Lung microvascular endothelial cell (primary cell): Measurements from ENCODE around the gene ZNF775. TPM values are rescaled to one million over a fixed set of nuclear protein-coding genes. Genes with fewer than 3 reads are reported as not detected.

Source experiments
- DNase-seq, 2 donors: peaks; one replicate each; pipeline versions ENCODE4 v3.0.0 to v3.0.0-alpha.2; 2010; ENCODE audit warnings: low read depth in 2 of 2
- total RNA-seq: library from RNA; depleted of rRNA; stranded (reverse); fragments of >200 nt; gene quantifications from 2 replicates; pipeline ENCODE4 v1.2.1, GENCODE V29; 2014

Gene ZNF775
- total RNA-seq, 1 donor from 2014 or later, result 5.4 TPM

GRCh38 chr7:150439967-150440366 lies 60.8 kb downstream of the ZNF775 start:
- DNase-seq, result peak in 1 of 2 donors; percentile 43

- DNase-seq, result no peak
Observed at GRCh38 chr7:150441524-150441923, 62.4 kb downstream of the ZNF775 start.

DNA sequence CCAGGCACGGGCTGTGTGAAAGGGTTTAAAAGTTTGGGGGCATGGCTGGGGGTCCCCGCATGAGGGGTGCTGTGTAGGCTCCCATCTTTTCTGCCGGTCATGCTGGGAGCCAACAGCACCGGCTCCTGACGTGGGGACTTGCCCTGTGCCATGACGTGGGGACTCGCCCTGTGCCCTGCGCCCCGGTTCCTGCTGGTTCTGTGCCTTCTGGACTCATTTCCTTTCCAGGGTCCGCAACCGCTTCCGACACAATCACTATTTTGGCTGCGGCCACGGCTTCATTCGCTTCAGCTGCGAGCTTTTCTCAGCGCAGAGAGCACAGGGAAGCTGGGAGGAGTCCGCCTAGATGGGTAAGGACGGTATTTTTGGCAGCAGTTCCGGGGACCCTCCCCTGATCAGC lies 63.7 kb downstream of the ZNF775 start:
- DNase-seq, result no peak

- DNase-seq, result no peak
Observed at GRCh38 chr7:150443793-150444540, 64.8 kb downstream of the ZNF775 start.

DNA sequence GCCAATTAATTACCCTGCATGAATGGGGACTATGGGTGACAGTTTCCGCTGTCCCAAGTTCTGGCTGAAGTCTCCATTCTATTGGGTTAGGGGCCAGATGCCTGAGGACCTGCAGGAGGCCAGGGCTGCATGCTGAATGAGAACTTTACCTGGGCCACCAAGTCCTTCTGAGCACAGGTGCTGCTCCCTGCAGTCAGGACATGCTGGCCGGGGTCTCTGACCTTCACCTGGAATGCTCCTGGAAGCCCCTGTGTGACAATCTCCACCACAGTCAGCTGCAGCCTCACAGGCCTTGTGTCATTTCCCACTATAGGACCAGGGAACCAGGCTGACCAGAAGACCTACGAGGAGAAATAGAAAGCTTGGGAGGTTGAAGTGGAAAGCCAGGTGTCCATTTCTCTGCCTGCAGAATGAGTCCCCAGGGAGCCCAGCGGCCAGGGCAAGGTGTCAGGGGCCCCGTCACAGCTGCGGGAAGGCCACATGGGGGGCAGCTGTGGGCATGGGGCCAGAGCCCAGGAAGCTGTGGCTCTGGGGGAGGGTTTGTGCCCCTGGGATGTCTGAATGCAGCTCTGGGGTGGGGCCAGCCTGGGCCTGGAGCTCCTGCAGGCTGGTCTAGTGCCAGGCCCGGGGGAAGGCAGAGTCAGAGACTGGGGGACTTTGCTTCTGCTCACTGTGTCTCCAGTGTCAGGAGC lies 65.7 kb downstream of the ZNF775 start:
- DNase-seq, result no peak

- DNase-seq, result peak in 1 of 2 donors; percentile 78
Observed at GRCh38 chr7:150446288-150446938, 67.3 kb downstream of the ZNF775 start.

Other genes starting within 250 kb of the ZNF775 start
- gene LRRC61, start 56.0 kb upstream of the ZNF775 start, total RNA-seq, result 2.2 and 5.8 TPM in 2 replicates
- gene ACTR3C, start 55.8 kb upstream of the ZNF775 start, total RNA-seq, result 2.6 and 8.3 TPM in 2 replicates
- 0.22 and 2.8 TPM in 2 replicates for gene RARRES2, start 37.7 kb upstream of the ZNF775 start, total RNA-seq
- 41.9 and 44.0 TPM in 2 replicates for gene REPIN1, start 10.5 kb upstream of the ZNF775 start, total RNA-seq
- 88.7 and 137 TPM in 2 replicates for gene GIMAP8, start 71.3 kb downstream of the ZNF775 start, total RNA-seq
- gene GIMAP7, start 135.5 kb downstream of the ZNF775 start, total RNA-seq, result 44.2 and 104 TPM in 2 replicates
- 166 and 197 TPM in 2 replicates for gene GIMAP4, start 188.1 kb downstream of the ZNF775 start, total RNA-seq